ENCODE measurements around the gene FSCN2.

Gene FSCN2

GRCh38 chr17:81538651-81539570, 10.7 kb downstream of the FSCN2 start:
- Histone ChIP-seq H2AFZ (ENCODE audit: low read length) (no peak overlapping the region), H3K27ac (ENCODE audit: low read depth, low read length, poor library complexity, severe bottlenecking) (no peak overlapping the region), H3K9me2 (ENCODE audit: low read depth, low read length) (no peaks in the 10 kb centered on the region), H3K9ac (ENCODE audit: low read length) (no peak overlapping the region), H3K36me3 (ENCODE audit: insufficient read depth, low read length) (peaks cover 25% of the 10 kb centered on the region), H3F3A (ENCODE audit: insufficient read depth, low read length) (no peaks in the 10 kb centered on the region), H3K4me1 (ENCODE audit: insufficient read depth, low read length, severe bottlenecking) (no peaks in the 10 kb centered on the region), H3K27me3 (ENCODE audit: insufficient read depth, low read length) (no peaks in the 10 kb centered on the region), H3K9me3 (ENCODE audit: low read length) (no peaks in the 10 kb centered on the region), H4K20me1 (ENCODE audit: insufficient read depth, low read length) (no peaks in the 10 kb centered on the region), H3K4me2 (ENCODE audit: low read length) (no peak overlapping the region), H3K79me2 (ENCODE audit: insufficient read depth, low read length) (no peaks in the 10 kb centered on the region), H3K4me3 (ENCODE audit: low read depth, low read length, poor library complexity, severe bottlenecking) (no peak overlapping the region)
- TF ChIP-seq CTCF (IDR thresholded peaks at IDR 0.05; ENCODE audit: low read length) (no peak), EZH2 (IDR thresholded peaks at IDR 0.05; ENCODE audit: borderline replicate concordance, low read length) (no peak)

- Histone ChIP-seq H3K9me2 (ENCODE audit: low read depth, low read length) (no peaks in the 10 kb centered on the region), H3F3A (ENCODE audit: insufficient read depth, low read length) (no peaks in the 10 kb centered on the region), H4K20me1 (ENCODE audit: insufficient read depth, low read length) (no peaks in the 10 kb centered on the region), H3K79me2 (ENCODE audit: insufficient read depth, low read length) (no peaks in the 10 kb centered on the region), H3K36me3 (ENCODE audit: insufficient read depth, low read length) (peaks cover 30% of the 10 kb centered on the region), H3K4me1 (ENCODE audit: insufficient read depth, low read length, severe bottlenecking) (no peaks in the 10 kb centered on the region), H3K4me2 (ENCODE audit: low read length) (no peak overlapping the region), H3K27ac (ENCODE audit: low read depth, low read length, poor library complexity, severe bottlenecking) (no peak overlapping the region), H3K9ac (ENCODE audit: low read length) (no peak overlapping the region), H3K27me3 (ENCODE audit: insufficient read depth, low read length) (no peaks in the 10 kb centered on the region), H3K9me3 (ENCODE audit: low read length) (no peaks in the 10 kb centered on the region), H3K4me3 (ENCODE audit: low read depth, low read length, poor library complexity, severe bottlenecking) (no peak overlapping the region), H2AFZ (ENCODE audit: low read length) (no peak overlapping the region)
- TF ChIP-seq CTCF (IDR thresholded peaks at IDR 0.05; ENCODE audit: low read length) (no peak), EZH2 (IDR thresholded peaks at IDR 0.05; ENCODE audit: borderline replicate concordance, low read length) (no peak)
Observed at GRCh38 chr17:81539571-81539900, 11.4 kb downstream of the FSCN2 start.

- no peak overlapping the region for H3K9ac ChIP-seq (ENCODE audit: low read length)
- no peak overlapping the region for H2AFZ ChIP-seq (ENCODE audit: low read length)
- no peaks in the 10 kb centered on the region for H3K4me1 ChIP-seq (ENCODE audit: insufficient read depth, low read length, severe bottlenecking)
- no peak overlapping the region for H3K27ac ChIP-seq (ENCODE audit: low read depth, low read length, poor library complexity, severe bottlenecking)
- no peak for TF ChIP-seq CTCF (IDR thresholded peaks at IDR 0.05; ENCODE audit: low read length)
- no peak for TF ChIP-seq EZH2 (IDR thresholded peaks at IDR 0.05; ENCODE audit: borderline replicate concordance, low read length)
- H3K27me3 ChIP-seq (ENCODE audit: insufficient read depth, low read length), result no peaks in the 10 kb centered on the region
- H4K20me1 ChIP-seq (ENCODE audit: insufficient read depth, low read length), result no peaks in the 10 kb centered on the region
- no peaks in the 10 kb centered on the region for H3F3A ChIP-seq (ENCODE audit: insufficient read depth, low read length)
- H3K4me3 ChIP-seq (ENCODE audit: low read depth, low read length, poor library complexity, severe bottlenecking), result no peak overlapping the region
- H3K4me2 ChIP-seq (ENCODE audit: low read length), result no peak overlapping the region
- no peaks in the 10 kb centered on the region for H3K9me3 ChIP-seq (ENCODE audit: low read length)
- H3K36me3 ChIP-seq (ENCODE audit: insufficient read depth, low read length), result peaks cover 32% of the 10 kb centered on the region
- no peaks in the 10 kb centered on the region for H3K9me2 ChIP-seq (ENCODE audit: low read depth, low read length)
- H3K79me2 ChIP-seq (ENCODE audit: insufficient read depth, low read length), result no peaks in the 10 kb centered on the region
Observed at GRCh38 chr17:81539961-81540675, 11.9 kb downstream of the FSCN2 start.
